ENCODE results near the gene APLF.

- TF ChIP-seq SUZ12 (IDR thresholded peaks at IDR 0.05; ENCODE audit: extremely low read depth, insufficient read depth, insufficient read length) (no peak), YY1 (IDR thresholded peaks at IDR 0.05; ENCODE audit: insufficient read depth, insufficient read length) (no peak), ZNF274 (IDR thresholded peaks at IDR 0.05; ENCODE audit: low read depth, low read length) (no peak)
Observed at GRCh38 chr2:68452158-68452900, 15.1 kb upstream of the APLF start.
